Astrocyte (in vitro differentiated cells and primary cell): ENCODE measurements around the gene PRKG1. TPM values are rescaled to one million over a fixed set of nuclear protein-coding genes. Genes with fewer than 3 reads are reported as not detected.
"Not testable (repeated sequence)": the region's sequence is repeated elsewhere in the genome, so short reads cannot be mapped to it uniquely, and the experiment has no call there.

ENCODE experiments used
- DNase-seq: peaks from one replicate; pipeline ENCODE4 v3.0.0-alpha.2; 2010; ENCODE audit warnings: low read depth
- FAIRE-seq: peaks from 2 replicates; lab custom pipeline; 2011; peaks lifted over from hg19 to GRCh38; lab: Jason Lieb, UNC
- H2AFZ ChIP-seq: 2 replicates; pipeline ENCODE4 v1.6.0; 2012; ENCODE audit warnings: low read depth, low read length, inconsistent platforms
- H3K27ac ChIP-seq: 2 replicates; pipeline ENCODE4 v1.5.1; 2011; ENCODE audit warnings: low read depth, low read length, inconsistent platforms
- H3K27me3 ChIP-seq: 2 replicates; pipeline ENCODE4 v1.6.0; 2011; ENCODE audit warnings: low read length, inconsistent platforms; ENCODE audit not compliant: insufficient read depth
- H3K36me3 ChIP-seq: 2 replicates; pipeline ENCODE4 v1.5.1; 2011; ENCODE audit warnings: low read length, inconsistent platforms; ENCODE audit not compliant: insufficient read depth
- H3K4me1 ChIP-seq: 2 replicates; pipeline ENCODE4 v1.5.1; 2011; ENCODE audit warnings: low read length, inconsistent platforms; ENCODE audit not compliant: insufficient read depth
- H3K4me2 ChIP-seq: 2 replicates; pipeline ENCODE4 v1.6.0; 2012; ENCODE audit warnings: low read length, inconsistent platforms
- H3K4me3 ChIP-seq: 2 replicates; pipeline ENCODE4 v1.5.1; 2011; ENCODE audit warnings: low read depth, mild to moderate bottlenecking, low read length, inconsistent platforms; ENCODE audit not compliant: insufficient read depth
- H3K79me2 ChIP-seq: 2 replicates; pipeline ENCODE4 v1.6.0; 2012; ENCODE audit warnings: mild to moderate bottlenecking, low read length, inconsistent platforms; ENCODE audit not compliant: insufficient read depth
- H3K9ac ChIP-seq: 2 replicates; pipeline ENCODE4 v1.6.0; 2012; ENCODE audit warnings: mild to moderate bottlenecking, low read length, inconsistent platforms
- H3K9me3 ChIP-seq: 2 replicates; pipeline ENCODE4 v1.5.1; 2012; ENCODE audit warnings: low read depth, mild to moderate bottlenecking, low read length, inconsistent platforms; ENCODE audit not compliant: insufficient read depth
- H4K20me1 ChIP-seq: 2 replicates; pipeline ENCODE4 v1.6.0; 2012; ENCODE audit warnings: low read length, inconsistent platforms; ENCODE audit not compliant: insufficient read depth
- H3K27ac Mint-ChIP-seq: one replicate; pipeline ENCODE4 v1.8.0; 2021; ENCODE audit warnings: mild to moderate bottlenecking, mixed read lengths; ENCODE audit not compliant: unreplicated experiment
- H3K27me3 Mint-ChIP-seq: one replicate; pipeline ENCODE4 v1.8.0; 2021; ENCODE audit warnings: low read depth, mixed read lengths; ENCODE audit not compliant: unreplicated experiment
- H3K36me3 Mint-ChIP-seq: one replicate; pipeline ENCODE4 v1.8.0; 2021; ENCODE audit warnings: low read depth, mixed read lengths; ENCODE audit not compliant: unreplicated experiment
- H3K4me1 Mint-ChIP-seq: one replicate; pipeline ENCODE4 v1.8.0; 2021; ENCODE audit warnings: low read depth, mixed read lengths; ENCODE audit not compliant: unreplicated experiment
- H3K4me3 Mint-ChIP-seq: one replicate; pipeline ENCODE4 v1.8.0; 2021; ENCODE audit warnings: mild to moderate bottlenecking, moderate library complexity, mixed read lengths; ENCODE audit not compliant: unreplicated experiment
- H3K9me3 Mint-ChIP-seq: one replicate; pipeline ENCODE4 v1.8.0; 2021; ENCODE audit warnings: mild to moderate bottlenecking, mixed read lengths; ENCODE audit not compliant: unreplicated experiment
- EZH2 ChIP-seq: IDR thresholded peaks from 2 replicates; pipeline ENCODE4 v1.6.1; 2012; ENCODE audit warnings: mild to moderate bottlenecking, low read length, inconsistent platforms; ENCODE audit not compliant: insufficient read depth
- total RNA-seq: library from RNA; stranded (reverse); gene quantifications from 2 replicates; pipeline ENCODE4 v1.2.1, GENCODE V29; 2021
- TF ChIP-seq, protein P1 (sequence below): IDR thresholded peaks from 2 replicates; pipeline ENCODE4 v1.5.1; 2011; ENCODE audit warnings: low read depth, mild to moderate bottlenecking, inconsistent platforms, low read length, moderate library complexity; ENCODE audit not compliant: insufficient read depth

PRKG1 gene
- total RNA-seq, 1 donor from 2014 or later: 3.1 TPM

DNA sequence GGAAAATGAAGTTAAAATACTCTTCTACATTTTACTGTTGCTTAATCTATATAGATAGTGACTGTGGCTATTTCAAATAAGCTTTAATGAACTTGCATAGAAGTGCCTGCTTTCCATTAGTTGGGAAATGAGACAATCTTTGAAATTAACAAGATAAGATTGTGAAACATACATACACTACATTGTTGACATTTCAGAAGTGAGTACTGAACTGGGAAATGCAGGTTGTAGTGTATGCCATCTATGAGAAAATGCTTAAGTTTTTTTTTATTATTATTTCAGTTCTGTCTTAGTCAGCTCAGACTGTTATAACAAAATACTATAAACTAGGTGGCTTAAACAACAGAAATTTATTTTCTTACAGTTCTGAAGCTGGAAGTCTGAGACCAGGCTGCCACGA is 674.7 kb downstream of the PRKG1 start:
- Histone ChIP-seq H3K9ac (no peak overlapping the region), H3K4me1 (no peaks in the 10 kb centered on the region), H3K36me3 (no peaks in the 10 kb centered on the region), H3K4me3 (no peak overlapping the region), H3K9me3 (no peaks in the 10 kb centered on the region), H3K27me3 (no peaks in the 10 kb centered on the region), H3K27ac (no peak overlapping the region), H3K79me2 (no peaks in the 10 kb centered on the region), H4K20me1 (no peaks in the 10 kb centered on the region), H2AFZ (no peak overlapping the region), H3K4me2 (no peak overlapping the region)
- Mint-ChIP-seq H3K4me3 (no peak overlapping the region), H3K36me3 (no peaks in the 10 kb centered on the region), H3K27me3 (no peaks in the 10 kb centered on the region), H3K27ac (no peak overlapping the region), H3K9me3 (no peaks in the 10 kb centered on the region), H3K4me1 (no peaks in the 10 kb centered on the region)
- TF ChIP-seq, protein P1, sequence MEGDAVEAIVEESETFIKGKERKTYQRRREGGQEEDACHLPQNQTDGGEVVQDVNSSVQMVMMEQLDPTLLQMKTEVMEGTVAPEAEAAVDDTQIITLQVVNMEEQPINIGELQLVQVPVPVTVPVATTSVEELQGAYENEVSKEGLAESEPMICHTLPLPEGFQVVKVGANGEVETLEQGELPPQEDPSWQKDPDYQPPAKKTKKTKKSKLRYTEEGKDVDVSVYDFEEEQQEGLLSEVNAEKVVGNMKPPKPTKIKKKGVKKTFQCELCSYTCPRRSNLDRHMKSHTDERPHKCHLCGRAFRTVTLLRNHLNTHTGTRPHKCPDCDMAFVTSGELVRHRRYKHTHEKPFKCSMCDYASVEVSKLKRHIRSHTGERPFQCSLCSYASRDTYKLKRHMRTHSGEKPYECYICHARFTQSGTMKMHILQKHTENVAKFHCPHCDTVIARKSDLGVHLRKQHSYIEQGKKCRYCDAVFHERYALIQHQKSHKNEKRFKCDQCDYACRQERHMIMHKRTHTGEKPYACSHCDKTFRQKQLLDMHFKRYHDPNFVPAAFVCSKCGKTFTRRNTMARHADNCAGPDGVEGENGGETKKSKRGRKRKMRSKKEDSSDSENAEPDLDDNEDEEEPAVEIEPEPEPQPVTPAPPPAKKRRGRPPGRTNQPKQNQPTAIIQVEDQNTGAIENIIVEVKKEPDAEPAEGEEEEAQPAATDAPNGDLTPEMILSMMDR: no peak
- TF ChIP-seq EZH2: no peak
- FAIRE-seq (no peak), DNase-seq (no peak)

DNA sequence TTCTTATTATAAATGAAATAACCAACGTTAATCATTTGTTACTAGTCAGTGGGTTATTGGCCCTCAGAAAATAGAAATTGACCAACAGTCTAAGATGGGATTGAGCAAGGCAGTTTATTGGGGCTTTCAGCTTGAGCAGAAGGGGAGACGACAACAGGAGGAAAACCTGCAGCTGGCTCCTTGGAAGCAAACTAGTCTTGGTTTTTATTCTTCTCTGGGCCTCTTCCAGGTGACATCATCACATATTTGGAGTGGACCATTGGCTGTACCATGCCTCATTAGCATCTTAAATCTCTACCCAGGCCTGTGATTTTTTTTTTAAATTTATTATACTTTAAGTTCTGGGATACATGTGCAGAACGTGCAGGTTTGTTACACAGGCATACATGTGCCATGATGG is 684.1 kb downstream of the PRKG1 start:
- H3K27me3 ChIP-seq: no peaks in the 10 kb centered on the region
- no peak overlapping the region for H3K4me3 Mint-ChIP-seq
- H3K4me2 ChIP-seq: no peak overlapping the region
- H3K9me3 Mint-ChIP-seq: no peaks in the 10 kb centered on the region
- DNase-seq (no peak), FAIRE-seq (no peak)
- no peaks in the 10 kb centered on the region for H3K27me3 Mint-ChIP-seq
- no peaks in the 10 kb centered on the region for H3K36me3 Mint-ChIP-seq
- no peak overlapping the region for H3K27ac Mint-ChIP-seq
- H3K4me1 Mint-ChIP-seq: no peaks in the 10 kb centered on the region
- H3K36me3 ChIP-seq: no peaks in the 10 kb centered on the region
- no peaks in the 10 kb centered on the region for H3K9me3 ChIP-seq
- H3K79me2 ChIP-seq: no peaks in the 10 kb centered on the region
- no peak overlapping the region for H3K27ac ChIP-seq
- H4K20me1 ChIP-seq: no peaks in the 10 kb centered on the region
- TF ChIP-seq, protein P1: no peak
- TF ChIP-seq EZH2: no peak
- no peak overlapping the region for H2AFZ ChIP-seq
- no peak overlapping the region for H3K4me3 ChIP-seq
- no peak overlapping the region for H3K9ac ChIP-seq
- H3K4me1 ChIP-seq: no peaks in the 10 kb centered on the region

DNA sequence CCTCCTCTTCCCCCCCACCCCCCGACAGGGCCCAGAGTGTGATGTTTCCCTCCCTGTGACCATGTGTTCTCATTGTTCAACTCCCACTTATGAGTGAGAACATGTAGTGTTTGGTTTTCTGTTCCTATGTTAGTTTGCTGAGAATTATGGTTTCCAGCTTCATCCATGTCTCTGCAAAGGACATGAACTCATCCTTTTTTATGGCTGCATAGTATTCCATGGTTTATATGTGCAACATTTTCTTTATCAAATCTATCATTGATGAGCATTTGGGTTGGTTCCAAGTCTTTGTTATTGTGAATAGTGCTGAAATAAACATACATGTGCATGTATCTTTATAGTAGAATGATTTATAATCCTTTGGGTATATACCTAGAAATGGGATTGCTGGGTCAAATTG is 684.6 kb downstream of the PRKG1 start:
- not testable (repeated sequence) for H3K4me1 ChIP-seq, DNase-seq, H3K4me1 Mint-ChIP-seq, H3K36me3 ChIP-seq, H4K20me1 ChIP-seq, H3K27ac Mint-ChIP-seq, FAIRE-seq, H3K36me3 Mint-ChIP-seq, H3K79me2 ChIP-seq, H3K9me3 ChIP-seq, H3K4me2 ChIP-seq, H3K4me3 ChIP-seq, H3K27me3 Mint-ChIP-seq, H3K4me3 Mint-ChIP-seq, H3K9me3 Mint-ChIP-seq, H3K27ac ChIP-seq, H3K9ac ChIP-seq, H2AFZ ChIP-seq, H3K27me3 ChIP-seq
